ENCODE measurements around the gene DENND5B.

DENND5B gene

DNA sequence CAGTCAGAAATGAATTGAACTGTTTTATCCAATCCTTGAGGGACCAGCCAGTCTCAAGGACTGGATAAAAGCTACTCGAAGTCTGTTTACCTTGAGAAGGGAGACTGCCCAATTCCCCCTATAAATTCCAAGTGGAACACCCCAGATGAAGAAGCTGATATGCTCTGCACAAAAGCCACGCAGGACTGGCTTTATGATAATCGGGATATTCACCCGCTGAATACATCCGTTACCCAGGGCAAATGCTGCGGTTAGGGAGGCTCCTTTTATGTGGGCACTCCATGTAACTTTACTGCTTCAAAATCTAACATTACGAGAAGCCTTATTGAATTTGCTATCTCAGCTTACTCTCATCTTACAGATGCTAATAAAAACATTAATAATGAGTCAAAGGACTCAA, 119.1 kb downstream of the DENND5B start:
- Histone ChIP-seq H3K18ac (ENCODE audit: low read length) (no peak overlapping the region), H4K91ac (ENCODE audit: low read depth, low read length) (no peak overlapping the region), H2AFZ (ENCODE audit: insufficient read depth, low read length, poor library complexity) (no peak overlapping the region), H3K4me1 (ENCODE audit: control insufficient read depth in 1 of 2, insufficient read depth in 2 of 2, low read length in 2 of 2) (peaks cover 2% of the 10 kb centered on the region in 2 experiments), H3K27me3 (ENCODE audit: insufficient read depth, low read length) (no peaks in the 10 kb centered on the region), H4K12ac (ENCODE audit: low read depth, low read length) (no peak overlapping the region), H3K9ac (ENCODE audit: low read length) (peak overlapping the region; percentile 10), H3K4me3 (ENCODE audit: low read depth, low read length) (no peak overlapping the region), H3K79me1 (ENCODE audit: low read length) (no peaks in the 10 kb centered on the region), H3K36me3 (ENCODE audit: control insufficient read depth in 1 of 2, insufficient read depth in 2 of 2, low read length in 2 of 2) (no peaks in the 10 kb centered on the region), H3K14ac (ENCODE audit: low read length) (no peak overlapping the region), H2BK120ac (ENCODE audit: insufficient read depth, low read length, poor library complexity) (no peak overlapping the region), H3K4ac (ENCODE audit: low read depth, low read length) (no peak overlapping the region), H3K9me3 (ENCODE audit: insufficient read depth, low read depth, low read length) (no peaks in the 10 kb centered on the region), H3K23ac (ENCODE audit: low read length) (no peak overlapping the region), H2BK5ac (ENCODE audit: low read depth, low read length, poor library complexity) (no peak overlapping the region), H3K79me2 (ENCODE audit: control insufficient read depth, insufficient read depth, low read length, poor library complexity) (no peaks in the 10 kb centered on the region), H3K27ac (ENCODE audit: low read depth, low read length) (no peak overlapping the region), H2AK5ac (ENCODE audit: low read length) (no peak overlapping the region), H2BK12ac (ENCODE audit: low read length) (no peak overlapping the region), H4K8ac (ENCODE audit: low read depth, low read length) (no peak overlapping the region), H3K4me2 (ENCODE audit: low read length) (no peak overlapping the region)
- no peak for DNase-seq
- WGBS (ENCODE audit: extremely low coverage, insufficient coverage, insufficient read length), result no CpG with 5 or more reads among the region's 7 CpGs

DNA sequence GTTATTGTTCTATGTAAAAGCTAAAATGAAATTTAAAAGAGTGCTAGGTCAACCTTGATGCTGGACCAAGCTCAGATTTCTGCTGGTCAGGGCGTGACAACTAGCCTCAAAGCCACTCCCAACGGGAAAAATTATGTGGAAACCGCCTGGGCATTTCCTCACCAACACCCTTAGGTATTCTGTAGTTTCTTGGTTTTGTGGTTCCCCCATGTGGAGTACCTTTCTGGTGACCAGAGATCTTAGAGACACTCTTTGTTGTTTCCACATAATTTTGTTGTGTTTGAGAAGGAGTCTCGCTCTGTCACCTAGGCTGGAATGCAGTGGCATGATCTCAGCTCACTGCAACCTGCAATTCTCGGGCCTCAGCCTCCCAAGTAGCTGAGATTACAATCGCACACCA, 119.9 kb downstream of the DENND5B start:
- H3K4ac ChIP-seq (ENCODE audit: low read depth, low read length), result no peak overlapping the region
- H4K8ac ChIP-seq (ENCODE audit: low read depth, low read length), result no peak overlapping the region
- no peak overlapping the region for H3K9ac ChIP-seq (ENCODE audit: low read length)
- H3K27ac ChIP-seq (ENCODE audit: low read depth, low read length), result no peak overlapping the region
- no peaks in the 10 kb centered on the region for H3K27me3 ChIP-seq (ENCODE audit: insufficient read depth, low read length)
- DNase-seq, result peak; percentile 62 to 77
- H3K9me3 ChIP-seq (ENCODE audit: insufficient read depth, low read depth, low read length), result no peaks in the 10 kb centered on the region
- H2AK5ac ChIP-seq (ENCODE audit: low read length), result no peak overlapping the region
- H3K4me2 ChIP-seq (ENCODE audit: low read length), result no peak overlapping the region
- no peak overlapping the region for H3K18ac ChIP-seq (ENCODE audit: low read length)
- peaks cover 2% of the 10 kb centered on the region in 2 experiments for H3K4me1 ChIP-seq (ENCODE audit: control insufficient read depth in 1 of 2, insufficient read depth in 2 of 2, low read length in 2 of 2)
- no peak overlapping the region for H3K4me3 ChIP-seq (ENCODE audit: low read depth, low read length)
- no peak overlapping the region for H3K14ac ChIP-seq (ENCODE audit: low read length)
- no peak overlapping the region for H3K23ac ChIP-seq (ENCODE audit: low read length)
- H4K12ac ChIP-seq (ENCODE audit: low read depth, low read length), result no peak overlapping the region
- H2BK120ac ChIP-seq (ENCODE audit: insufficient read depth, low read length, poor library complexity), result no peak overlapping the region
- H4K91ac ChIP-seq (ENCODE audit: low read depth, low read length), result no peak overlapping the region
- H3K79me2 ChIP-seq (ENCODE audit: control insufficient read depth, insufficient read depth, low read length, poor library complexity), result no peaks in the 10 kb centered on the region
- H2AFZ ChIP-seq (ENCODE audit: insufficient read depth, low read length, poor library complexity), result no peak overlapping the region
- H2BK5ac ChIP-seq (ENCODE audit: low read depth, low read length, poor library complexity), result no peak overlapping the region
- WGBS (ENCODE audit: extremely low coverage, insufficient coverage, insufficient read length), result no CpG with 5 or more reads among the region's 6 CpGs
- H2BK12ac ChIP-seq (ENCODE audit: low read length), result no peak overlapping the region
- H3K79me1 ChIP-seq (ENCODE audit: low read length), result no peaks in the 10 kb centered on the region
- H3K36me3 ChIP-seq (ENCODE audit: control insufficient read depth in 1 of 2, insufficient read depth in 2 of 2, low read length in 2 of 2), result no peaks in the 10 kb centered on the region

GRCh38 chr12:31470459-31470858, 120.5 kb downstream of the DENND5B start:
- H3K36me3 ChIP-seq (ENCODE audit: control insufficient read depth in 1 of 2, insufficient read depth in 2 of 2, low read length in 2 of 2), result no peaks in the 10 kb centered on the region
- no peak overlapping the region for H4K8ac ChIP-seq (ENCODE audit: low read depth, low read length)
- no peaks in the 10 kb centered on the region for H3K79me2 ChIP-seq (ENCODE audit: control insufficient read depth, insufficient read depth, low read length, poor library complexity)
- H2BK12ac ChIP-seq (ENCODE audit: low read length), result no peak overlapping the region
- H3K27ac ChIP-seq (ENCODE audit: low read depth, low read length), result no peak overlapping the region
- no peak overlapping the region for H3K14ac ChIP-seq (ENCODE audit: low read length)
- H3K4me1 ChIP-seq (ENCODE audit: control insufficient read depth in 1 of 2, insufficient read depth in 2 of 2, low read length in 2 of 2), result peaks cover 2% of the 10 kb centered on the region in 2 experiments
- no peak for DNase-seq
- no peak overlapping the region for H3K4me2 ChIP-seq (ENCODE audit: low read length)
- H3K27me3 ChIP-seq (ENCODE audit: insufficient read depth, low read length), result no peaks in the 10 kb centered on the region
- H3K23ac ChIP-seq (ENCODE audit: low read length), result no peak overlapping the region
- no peak overlapping the region for H2BK120ac ChIP-seq (ENCODE audit: insufficient read depth, low read length, poor library complexity)
- H3K4me3 ChIP-seq (ENCODE audit: low read depth, low read length), result no peak overlapping the region
- no peak overlapping the region for H3K18ac ChIP-seq (ENCODE audit: low read length)
- no peaks in the 10 kb centered on the region for H3K9me3 ChIP-seq (ENCODE audit: insufficient read depth, low read depth, low read length)
- H3K4ac ChIP-seq (ENCODE audit: low read depth, low read length), result no peak overlapping the region
- no peaks in the 10 kb centered on the region for H3K79me1 ChIP-seq (ENCODE audit: low read length)
- no peak overlapping the region for H2BK5ac ChIP-seq (ENCODE audit: low read depth, low read length, poor library complexity)
- H4K12ac ChIP-seq (ENCODE audit: low read depth, low read length), result no peak overlapping the region
- H4K91ac ChIP-seq (ENCODE audit: low read depth, low read length), result no peak overlapping the region
- no peak overlapping the region for H2AK5ac ChIP-seq (ENCODE audit: low read length)
- no peak overlapping the region for H2AFZ ChIP-seq (ENCODE audit: insufficient read depth, low read length, poor library complexity)
- no peak overlapping the region for H3K9ac ChIP-seq (ENCODE audit: low read length)

GRCh38 chr12:31466768-31467167, 124.2 kb downstream of the DENND5B start:
- Histone ChIP-seq H3K36me3 (ENCODE audit: control insufficient read depth in 1 of 2, insufficient read depth in 2 of 2, low read length in 2 of 2) (peaks cover 2% of the 10 kb centered on the region in 2 experiments), H3K14ac (ENCODE audit: low read length) (no peak overlapping the region), H2AK5ac (ENCODE audit: low read length) (no peak overlapping the region)

More at GRCh38 chr12:31466768-31467167, 124.2 kb downstream of the DENND5B start:
- Histone ChIP-seq H3K4ac (ENCODE audit: low read depth, low read length) (no peak overlapping the region), H3K18ac (ENCODE audit: low read length) (no peak overlapping the region), H2BK120ac (ENCODE audit: insufficient read depth, low read length, poor library complexity) (no peak overlapping the region), H2BK5ac (ENCODE audit: low read depth, low read length, poor library complexity) (no peak overlapping the region), H3K27me3 (ENCODE audit: insufficient read depth, low read length) (no peaks in the 10 kb centered on the region), H3K23ac (ENCODE audit: low read length) (no peak overlapping the region), H3K79me2 (ENCODE audit: control insufficient read depth, insufficient read depth, low read length, poor library complexity) (no peaks in the 10 kb centered on the region), H3K4me1 (ENCODE audit: control insufficient read depth in 1 of 2, insufficient read depth in 2 of 2, low read length in 2 of 2) (peaks cover 2% of the 10 kb centered on the region in 2 experiments), H4K12ac (ENCODE audit: low read depth, low read length) (no peak overlapping the region), H3K4me2 (ENCODE audit: low read length) (no peak overlapping the region), H3K79me1 (ENCODE audit: low read length) (no peaks in the 10 kb centered on the region), H3K27ac (ENCODE audit: low read depth, low read length) (no peak overlapping the region), H2AFZ (ENCODE audit: insufficient read depth, low read length, poor library complexity) (no peak overlapping the region), H3K9me3 (ENCODE audit: insufficient read depth, low read depth, low read length) (no peaks in the 10 kb centered on the region), H3K9ac (ENCODE audit: low read length) (no peak overlapping the region), H2BK12ac (ENCODE audit: low read length) (no peak overlapping the region), H4K91ac (ENCODE audit: low read depth, low read length) (no peak overlapping the region), H4K8ac (ENCODE audit: low read depth, low read length) (no peak overlapping the region), H3K4me3 (ENCODE audit: low read depth, low read length) (no peak overlapping the region)
- DNase-seq, result no peak
